Measurements from ENCODE around the gene GIN1. TPM values are rescaled to one million over a fixed set of nuclear protein-coding genes. Genes with fewer than 3 reads are reported as not detected.

The GIN1 gene
- total and polyA plus RNA-seq, 4 donors: 1.8 to 6.4 (median 4.0) TPM

DNA sequence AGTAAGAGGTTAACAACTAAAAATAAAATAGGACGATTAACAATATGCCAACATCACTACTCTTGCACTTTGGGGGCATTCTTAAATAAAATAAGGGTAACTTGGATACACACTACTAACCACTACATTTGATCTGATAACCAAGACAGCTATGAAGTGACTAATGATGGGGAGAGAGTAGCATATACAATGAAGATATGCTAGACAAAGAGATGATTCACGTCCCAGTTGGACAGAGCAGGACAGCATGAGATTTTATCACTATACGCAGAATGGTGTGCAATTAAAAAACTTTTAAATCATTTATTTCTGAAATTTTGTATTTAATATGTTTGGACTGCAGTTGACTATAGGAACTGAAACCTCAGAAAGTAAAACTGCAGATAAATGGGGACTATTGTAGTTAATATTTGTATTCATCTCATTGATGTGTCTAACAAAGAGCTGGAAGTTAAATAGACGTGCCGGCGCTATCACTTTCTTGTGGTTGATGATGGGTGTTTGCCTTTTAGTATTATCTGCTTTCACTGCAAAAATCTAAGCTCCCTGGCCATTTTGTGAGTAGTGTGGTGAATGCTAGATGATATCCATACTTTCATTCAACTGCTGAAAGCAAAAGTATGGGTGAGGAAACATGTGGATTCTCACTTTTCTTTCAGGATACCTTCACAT, 18.7 kb downstream of the GIN1 start:
- Histone ChIP-seq H3K4me1 (ENCODE audit: control insufficient read depth in 4 of 4, insufficient read depth in 4 of 4, low read length in 3 of 4) (no peaks in the 10 kb centered on the region), H3K9me3 (ENCODE audit: control insufficient read depth in 4 of 4, low read length in 3 of 4) (no peaks in the 10 kb centered on the region), H3K36me3 (ENCODE audit: control insufficient read depth in 4 of 4, insufficient read depth in 3 of 4, low read depth in 1 of 4, low read length in 3 of 4) (peaks cover 2 to 21% (median 7%) of the 10 kb centered on the region in 4 donors), H3K27ac (ENCODE audit: low read depth in 1 of 2, low read length in 2 of 2) (no peak overlapping the region), H3K27me3 (ENCODE audit: control insufficient read depth in 4 of 4, insufficient read depth in 4 of 4, low read length in 3 of 4) (no peaks in the 10 kb centered on the region), H3K4me3 (ENCODE audit: low read depth in 1 of 3, low read length in 3 of 3) (no peak overlapping the region), H3K9ac (ENCODE audit: low read depth in 1 of 2, low read length in 2 of 2) (no peak overlapping the region)
- 96% methylated on average over 6 of the region's 6 CpGs for WGBS
- TF ChIP-seq YY1 (IDR thresholded peaks at IDR 0.05): no peak
- TF ChIP-seq JUND (IDR thresholded peaks at IDR 0.05): no peak
- no peak for TF ChIP-seq HNF4A (conservative IDR thresholded peaks at IDR 0.05)
- no peak for TF ChIP-seq SP1 (IDR thresholded peaks at IDR 0.05)
- TF ChIP-seq HNF4G (IDR thresholded peaks at IDR 0.05): no peak
- no peak for TF ChIP-seq EGR1 (IDR thresholded peaks at IDR 0.05; ENCODE audit: low read depth in 2 of 2)
- no peak for TF ChIP-seq TAF1 (conservative IDR thresholded peaks at IDR 0.05)
- TF ChIP-seq, protein P1, sequence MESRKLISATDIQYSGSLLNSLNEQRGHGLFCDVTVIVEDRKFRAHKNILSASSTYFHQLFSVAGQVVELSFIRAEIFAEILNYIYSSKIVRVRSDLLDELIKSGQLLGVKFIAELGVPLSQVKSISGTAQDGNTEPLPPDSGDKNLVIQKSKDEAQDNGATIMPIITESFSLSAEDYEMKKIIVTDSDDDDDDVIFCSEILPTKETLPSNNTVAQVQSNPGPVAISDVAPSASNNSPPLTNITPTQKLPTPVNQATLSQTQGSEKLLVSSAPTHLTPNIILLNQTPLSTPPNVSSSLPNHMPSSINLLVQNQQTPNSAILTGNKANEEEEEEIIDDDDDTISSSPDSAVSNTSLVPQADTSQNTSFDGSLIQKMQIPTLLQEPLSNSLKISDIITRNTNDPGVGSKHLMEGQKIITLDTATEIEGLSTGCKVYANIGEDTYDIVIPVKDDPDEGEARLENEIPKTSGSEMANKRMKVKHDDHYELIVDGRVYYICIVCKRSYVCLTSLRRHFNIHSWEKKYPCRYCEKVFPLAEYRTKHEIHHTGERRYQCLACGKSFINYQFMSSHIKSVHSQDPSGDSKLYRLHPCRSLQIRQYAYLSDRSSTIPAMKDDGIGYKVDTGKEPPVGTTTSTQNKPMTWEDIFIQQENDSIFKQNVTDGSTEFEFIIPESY (IDR thresholded peaks at IDR 0.05): no peak
- DNase-seq (ENCODE audit: low spot score): no peak

DNA sequence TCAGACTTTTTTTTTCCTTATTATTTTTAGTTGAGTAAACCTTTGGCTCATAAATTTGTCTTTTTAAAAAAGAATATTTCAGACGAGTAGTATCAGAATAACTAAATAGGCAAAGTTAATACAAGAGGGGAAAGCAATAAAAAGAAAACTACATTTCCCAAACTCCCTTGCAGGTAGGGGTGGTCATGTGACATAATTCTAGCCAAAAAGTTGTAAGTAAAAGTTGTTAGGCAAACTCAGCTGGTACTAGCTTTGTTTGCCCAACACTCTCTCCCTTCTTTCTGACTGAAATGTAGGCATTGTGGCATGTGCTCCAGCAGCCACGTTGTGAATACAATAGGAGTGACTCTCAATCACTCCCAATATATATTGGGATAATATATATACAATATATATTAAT, 20.9 kb downstream of the GIN1 start:
- Histone ChIP-seq H3K27me3 (ENCODE audit: control insufficient read depth in 4 of 4, insufficient read depth in 4 of 4, low read length in 3 of 4) (no peaks in the 10 kb centered on the region), H3K27ac (ENCODE audit: low read depth in 1 of 2, low read length in 2 of 2) (no peak overlapping the region), H3K4me1 (ENCODE audit: control insufficient read depth in 4 of 4, insufficient read depth in 4 of 4, low read length in 3 of 4) (no peaks in the 10 kb centered on the region), H3K9me3 (ENCODE audit: control insufficient read depth in 4 of 4, low read length in 3 of 4) (no peaks in the 10 kb centered on the region), H3K9ac (ENCODE audit: low read depth in 1 of 2, low read length in 2 of 2) (no peak overlapping the region), H3K36me3 (ENCODE audit: control insufficient read depth in 4 of 4, insufficient read depth in 3 of 4, low read depth in 1 of 4, low read length in 3 of 4) (peaks cover 2 to 25% (median 9%) of the 10 kb centered on the region in 4 donors), H3K4me3 (ENCODE audit: low read depth in 1 of 3, low read length in 3 of 3) (no peak overlapping the region)
- TF ChIP-seq JUND (IDR thresholded peaks at IDR 0.05): no peak
- no peak for TF ChIP-seq GABPA (IDR thresholded peaks at IDR 0.05 in 1 of 2, conservative IDR thresholded peaks at IDR 0.05 in 1 of 2)
- no peak for TF ChIP-seq RXRA (IDR thresholded peaks at IDR 0.05)
- TF ChIP-seq FOXA1 (IDR thresholded peaks at IDR 0.05): no peak
- no peak for TF ChIP-seq HNF4G (IDR thresholded peaks at IDR 0.05)
- TF ChIP-seq SP1 (IDR thresholded peaks at IDR 0.05): no peak
- 68% methylated on average over 2 of the region's 2 CpGs for WGBS
- no peak for DNase-seq (ENCODE audit: low spot score)

DNA sequence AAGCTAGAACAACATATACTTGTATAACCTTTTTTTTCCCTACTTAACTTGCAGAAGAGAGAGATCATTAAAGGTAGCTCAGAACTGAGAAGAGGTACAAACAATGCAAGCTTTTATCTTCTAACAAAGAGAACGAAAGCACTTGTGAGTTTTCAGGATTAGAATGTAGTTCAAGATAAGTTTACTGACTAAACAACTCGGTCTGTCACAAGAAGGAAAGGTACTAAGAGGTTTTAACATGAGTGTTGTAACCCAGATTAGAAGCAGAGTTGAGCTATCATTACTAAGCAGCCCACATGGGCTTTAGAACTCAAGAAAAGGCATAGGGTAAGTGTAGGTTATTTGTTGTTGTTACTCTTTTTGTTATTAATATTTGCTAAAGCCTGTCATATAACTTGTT, 25.2 kb downstream of the GIN1 start:
- no peaks in the 10 kb centered on the region for H3K4me1 ChIP-seq (ENCODE audit: control insufficient read depth in 4 of 4, insufficient read depth in 4 of 4, low read length in 3 of 4)
- H3K9ac ChIP-seq (ENCODE audit: low read depth in 1 of 2, low read length in 2 of 2): no peak overlapping the region
- H3K4me3 ChIP-seq (ENCODE audit: low read depth in 1 of 3, low read length in 3 of 3): no peak overlapping the region
- WGBS: 58% methylated on average over 2 of the region's 2 CpGs
- peaks cover 0 to 14% (median 8%) of the 10 kb centered on the region in 4 donors for H3K36me3 ChIP-seq (ENCODE audit: control insufficient read depth in 4 of 4, insufficient read depth in 3 of 4, low read depth in 1 of 4, low read length in 3 of 4)
- peaks cover 0 to 3% (median 0%) of the 10 kb centered on the region in 4 donors for H3K9me3 ChIP-seq (ENCODE audit: control insufficient read depth in 4 of 4, low read length in 3 of 4)
- DNase-seq (ENCODE audit: low spot score): no peak
- TF ChIP-seq TAF1 (conservative IDR thresholded peaks at IDR 0.05) (no peak), FOXA2 (IDR thresholded peaks at IDR 0.05) (no peak), SP1 (IDR thresholded peaks at IDR 0.05) (no peak), HNF4A (conservative IDR thresholded peaks at IDR 0.05) (no peak)
- TF ChIP-seq, protein P1 (IDR thresholded peaks at IDR 0.05): no peak
- H3K27me3 ChIP-seq (ENCODE audit: control insufficient read depth in 4 of 4, insufficient read depth in 4 of 4, low read length in 3 of 4): no peaks in the 10 kb centered on the region
- H3K27ac ChIP-seq (ENCODE audit: low read depth in 1 of 2, low read length in 2 of 2): no peak overlapping the region

Data from liver (tissue), 9 donors.